ENCODE measurements around the gene NKX2-1.

DNA sequence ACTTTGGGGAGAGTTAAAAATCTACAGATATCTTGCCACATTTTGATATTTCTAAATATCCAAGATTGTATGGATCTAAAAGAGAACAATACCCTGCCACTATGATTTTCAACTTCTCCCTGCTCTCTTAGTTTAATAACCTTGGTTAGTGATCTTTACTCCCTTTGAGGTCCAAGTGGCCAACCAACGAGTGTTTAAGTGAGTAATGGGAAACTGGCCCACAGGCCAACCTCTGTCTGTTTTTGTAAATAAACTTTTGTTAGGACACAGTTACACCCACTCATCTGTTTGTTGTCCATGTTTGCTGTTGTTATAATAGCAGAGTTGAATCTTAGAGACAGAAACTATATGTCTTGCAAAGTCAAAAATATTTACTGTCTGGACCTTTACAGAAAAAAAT, 30.9 kb upstream of the NKX2-1 start:
- no peak for TF ChIP-seq EZH2 (IDR thresholded peaks at IDR 0.05; ENCODE audit: borderline replicate concordance, low read depth, low read length, poor library complexity, severe bottlenecking)
- TF ChIP-seq CTCF (conservative IDR thresholded peaks at IDR 0.05; ENCODE audit: low read depth, low read length): no peak
